CD4-positive, alpha-beta T cell treated with Interleukin-1 beta for 1 hour (primary cell): ENCODE measurements around the gene IL6.
"Not testable (repeated sequence)": the region's sequence is repeated elsewhere in the genome, so short reads cannot be mapped to it uniquely, and the experiment has no call there.

Experiments
- DNase-seq, 2 donors: peaks; one replicate each; pipeline ENCODE4 v3.0.0-alpha.2; 2020 to 2022

The IL6 gene

DNA sequence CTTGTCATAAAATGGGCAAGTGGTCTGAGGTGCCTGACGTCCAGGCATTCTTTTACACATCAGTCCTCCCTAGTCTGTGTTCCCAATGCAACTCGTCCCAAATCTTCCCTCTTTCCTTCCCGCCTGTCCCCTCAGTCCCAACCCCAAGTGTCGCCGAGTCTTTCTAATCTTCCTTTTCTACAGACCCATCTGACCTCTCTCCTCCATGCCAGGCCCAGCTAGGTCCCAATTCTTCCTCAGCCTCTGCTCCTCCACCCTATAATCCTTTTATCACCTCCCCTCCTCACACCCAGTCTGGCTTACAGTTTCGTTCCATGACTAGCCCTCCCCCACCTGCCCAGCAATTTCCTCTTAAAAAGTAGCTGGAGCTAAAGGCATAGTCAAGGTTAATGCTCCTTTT, 22.3 kb upstream of the IL6 start:
- DNase-seq = not testable (repeated sequence)

DNA sequence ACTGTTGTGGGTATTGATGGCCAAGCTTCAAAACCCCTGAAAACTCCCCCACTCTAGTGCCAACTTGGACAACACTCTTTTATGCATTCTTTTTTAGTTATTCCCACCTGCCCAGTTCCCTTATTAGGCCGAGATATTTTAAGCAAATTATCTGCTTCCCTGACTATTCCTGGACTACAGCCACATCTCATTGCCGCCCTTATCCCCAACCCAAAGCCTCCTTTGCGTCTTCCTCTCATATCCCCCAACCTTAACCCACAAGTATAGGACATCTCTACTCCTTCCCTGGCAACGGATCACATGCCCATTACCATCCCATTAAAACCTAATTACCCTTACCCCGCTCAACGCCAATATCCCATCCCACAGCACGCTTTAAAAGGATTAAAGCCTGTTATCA, 21.1 kb upstream of the IL6 start:
- not testable (repeated sequence) for DNase-seq

DNA sequence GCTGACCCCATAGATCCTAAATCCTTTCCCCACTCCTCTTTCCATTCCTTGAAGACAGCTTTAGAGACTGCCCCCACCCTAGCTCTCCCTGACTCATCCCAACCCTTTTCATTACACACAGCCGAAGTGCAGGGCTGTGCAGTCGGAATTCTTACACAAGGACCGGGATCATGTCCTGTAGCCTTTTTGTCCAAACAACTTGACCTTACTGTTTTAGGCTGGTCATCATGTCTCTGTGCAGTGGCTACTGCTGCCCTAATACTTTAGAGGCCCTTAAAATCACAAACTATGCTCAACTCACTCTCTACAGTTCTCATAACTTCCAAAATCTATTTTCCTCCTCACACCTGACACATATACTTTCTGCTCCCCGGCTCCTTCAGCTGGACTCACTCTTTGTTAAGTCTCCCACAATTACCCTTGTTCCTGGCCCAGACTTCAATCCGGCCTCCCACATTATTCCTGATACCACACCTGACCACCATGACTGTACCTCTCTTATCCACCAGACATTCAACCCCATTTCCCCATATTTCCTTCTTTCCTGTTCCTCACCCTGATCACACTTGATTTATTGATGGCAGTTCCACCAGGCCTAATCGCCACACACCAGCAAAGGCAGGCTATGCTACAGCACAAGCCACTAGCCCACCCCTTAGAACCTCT, 19.8 kb upstream of the IL6 start:
- not testable (repeated sequence) for DNase-seq

DNA sequence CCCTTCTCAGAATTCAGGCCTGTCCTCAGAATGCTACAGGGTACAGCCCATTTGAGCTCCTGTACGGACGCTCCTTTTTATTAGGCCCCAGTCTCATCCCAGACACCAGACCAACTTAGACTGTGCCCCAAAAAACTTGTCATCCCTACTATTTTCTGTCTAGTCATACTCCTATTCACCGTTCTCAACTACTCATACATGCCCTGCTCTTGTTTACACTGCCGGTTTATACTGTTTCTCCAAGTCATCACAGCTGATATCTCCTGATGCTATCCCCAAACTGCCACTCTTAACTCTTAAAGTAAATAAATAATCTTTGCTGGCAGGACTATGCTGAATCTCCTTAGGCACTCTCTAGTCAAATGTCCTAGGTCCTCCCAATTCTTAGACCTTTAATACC, 18.8 kb upstream of the IL6 start:
- DNase-seq = not testable (repeated sequence)

DNA sequence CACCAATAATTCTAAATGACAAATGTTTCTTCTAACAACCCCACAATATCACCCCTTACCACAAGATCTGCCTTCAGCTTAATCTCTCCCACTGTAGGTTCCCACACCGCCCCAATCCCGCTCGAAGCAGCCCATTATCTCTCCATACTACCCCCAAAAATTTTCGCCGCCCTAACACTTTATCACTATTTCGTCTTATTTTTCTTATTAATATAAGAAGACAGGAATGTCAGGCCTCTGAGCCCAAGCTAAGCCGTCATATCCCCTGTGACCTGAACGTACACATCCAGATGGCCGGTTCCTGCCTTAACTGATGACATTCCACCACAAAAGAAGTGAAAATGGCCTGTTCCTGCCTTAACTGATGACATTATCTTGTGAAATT, 18.3 kb upstream of the IL6 start:
- DNase-seq = not testable (repeated sequence)

DNA sequence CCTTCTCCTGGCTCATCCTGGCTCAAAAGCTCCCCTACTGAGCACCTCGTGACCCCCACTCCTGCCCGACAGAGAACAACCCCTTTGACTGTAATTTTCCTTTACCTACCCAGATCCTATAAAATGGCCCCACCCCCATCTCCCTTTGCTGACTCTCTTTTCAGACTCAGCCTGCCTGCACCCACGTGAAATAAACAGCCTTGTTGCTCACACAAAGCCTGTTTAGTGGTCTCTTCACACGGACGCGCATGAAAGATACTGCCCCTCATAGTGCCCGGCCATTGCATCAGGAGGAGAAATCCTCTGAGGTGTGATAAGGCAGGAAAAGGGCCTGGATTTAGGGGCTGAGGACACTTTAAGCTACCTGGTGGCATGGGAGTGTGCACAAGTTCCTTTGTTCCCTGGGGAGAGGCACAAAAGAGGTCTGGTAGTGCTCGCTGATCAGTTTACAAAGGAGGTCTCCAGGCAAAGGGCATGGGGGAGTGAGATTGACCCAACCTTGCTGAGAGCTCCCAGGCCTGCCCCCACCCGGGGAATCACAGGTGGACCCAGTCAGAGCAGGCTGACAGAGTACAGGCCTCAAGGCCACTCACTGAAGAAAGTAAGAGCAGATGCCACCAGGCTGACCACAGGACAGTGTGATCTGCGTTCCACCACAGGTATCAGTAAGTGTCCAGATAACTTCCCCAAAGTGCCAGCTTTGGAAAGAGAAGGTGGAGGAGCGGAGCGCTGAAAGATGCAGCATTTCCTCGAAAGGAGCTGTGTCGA, 17.8 kb upstream of the IL6 start:
- not testable (repeated sequence) for DNase-seq

DNA sequence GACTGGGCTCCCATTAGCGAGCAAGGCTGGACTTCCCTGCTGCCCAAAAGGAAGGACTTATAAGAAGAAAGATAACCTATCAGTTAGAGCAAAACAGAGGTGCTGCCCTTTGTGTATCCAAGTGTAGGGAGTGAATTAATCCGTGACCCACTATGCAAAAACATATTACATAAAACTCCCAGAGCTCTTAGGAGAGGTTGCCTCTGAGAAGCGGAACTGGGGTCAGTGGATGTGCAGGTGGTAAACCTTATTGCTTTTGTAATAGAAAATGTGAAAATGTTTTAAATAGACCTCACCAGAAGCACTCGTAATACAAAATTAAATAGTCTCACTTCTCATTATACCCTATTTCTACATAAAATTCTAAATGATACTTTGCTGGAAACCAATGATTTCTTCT, 17.1 kb upstream of the IL6 start:
- DNase-seq = no peak

DNA sequence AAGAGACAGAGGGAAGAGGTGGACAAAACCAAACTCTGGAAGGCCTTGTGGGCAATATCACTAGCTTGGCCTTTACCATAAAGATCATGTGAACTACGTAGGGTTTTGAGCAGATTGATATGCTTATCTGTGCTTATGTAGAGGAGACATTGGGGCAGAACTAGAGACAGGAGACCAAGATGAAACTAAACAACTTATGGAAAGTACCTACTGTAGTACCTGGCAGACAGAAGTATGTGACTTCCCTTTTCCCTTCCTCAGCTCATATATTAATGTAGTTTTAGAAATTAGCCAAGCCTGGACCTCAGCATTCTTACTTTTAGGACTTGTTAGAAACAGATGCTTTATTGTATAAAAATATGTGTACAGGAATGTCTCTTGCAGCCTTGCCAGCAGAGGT, 14.0 kb upstream of the IL6 start:
- no peak for DNase-seq

DNA sequence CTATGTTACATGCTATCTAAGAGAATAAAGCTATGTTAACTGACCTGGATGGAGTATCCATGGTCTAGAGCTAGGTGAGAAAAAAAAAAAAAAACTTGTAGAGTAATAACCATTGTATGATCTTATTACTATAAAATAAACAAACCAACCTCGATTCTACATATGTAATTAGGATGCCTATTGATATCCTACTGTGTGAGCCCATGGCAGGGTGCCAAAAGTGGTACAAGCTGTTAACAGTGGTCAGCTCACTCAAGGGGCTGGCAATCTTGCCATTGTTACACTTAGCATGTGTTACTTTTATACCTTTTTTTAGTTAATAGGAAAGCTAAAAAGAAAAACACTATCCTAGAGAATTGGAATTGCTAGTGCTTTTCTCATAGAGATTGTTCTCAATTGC, 13.5 kb upstream of the IL6 start:
- DNase-seq = no peak

DNA sequence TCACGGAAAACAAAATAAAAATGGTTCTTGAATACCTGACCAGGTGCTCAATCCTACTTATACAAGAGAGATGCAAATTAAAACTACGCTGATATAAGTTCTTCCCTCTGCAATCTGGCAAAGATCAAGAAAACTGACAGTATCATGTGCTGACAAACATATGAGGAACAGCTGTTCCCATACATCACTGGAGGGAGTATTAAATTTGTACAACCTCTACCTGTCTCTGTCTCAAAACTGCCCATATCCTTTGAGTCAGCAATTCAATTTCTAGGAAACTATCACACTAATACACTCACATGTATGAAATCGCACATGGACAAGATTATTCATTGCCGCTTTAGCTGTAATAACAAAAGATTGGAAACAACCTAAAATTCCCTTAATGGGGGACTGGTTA, 11.0 kb upstream of the IL6 start:
- no peak for DNase-seq

DNA sequence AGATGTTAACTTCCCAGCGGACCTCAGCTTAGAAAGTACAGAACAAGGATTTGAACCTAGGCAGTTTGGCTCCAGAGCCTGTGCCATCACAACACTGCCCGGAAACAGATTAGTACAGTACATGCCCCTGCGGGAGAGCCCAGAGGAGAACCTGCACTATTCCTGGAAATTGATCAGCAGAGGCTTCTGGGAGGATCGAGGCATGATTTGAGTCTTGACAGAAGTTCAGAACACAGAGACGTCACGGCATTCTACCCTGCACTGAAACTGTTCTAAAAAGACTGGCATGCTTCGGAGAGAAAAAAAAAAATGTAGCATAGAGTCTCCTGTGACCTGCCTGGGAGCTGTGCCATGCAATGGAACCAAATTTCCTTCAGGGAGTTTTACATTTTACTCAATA, 9.2 kb upstream of the IL6 start:
- DNase-seq = no peak

DNA sequence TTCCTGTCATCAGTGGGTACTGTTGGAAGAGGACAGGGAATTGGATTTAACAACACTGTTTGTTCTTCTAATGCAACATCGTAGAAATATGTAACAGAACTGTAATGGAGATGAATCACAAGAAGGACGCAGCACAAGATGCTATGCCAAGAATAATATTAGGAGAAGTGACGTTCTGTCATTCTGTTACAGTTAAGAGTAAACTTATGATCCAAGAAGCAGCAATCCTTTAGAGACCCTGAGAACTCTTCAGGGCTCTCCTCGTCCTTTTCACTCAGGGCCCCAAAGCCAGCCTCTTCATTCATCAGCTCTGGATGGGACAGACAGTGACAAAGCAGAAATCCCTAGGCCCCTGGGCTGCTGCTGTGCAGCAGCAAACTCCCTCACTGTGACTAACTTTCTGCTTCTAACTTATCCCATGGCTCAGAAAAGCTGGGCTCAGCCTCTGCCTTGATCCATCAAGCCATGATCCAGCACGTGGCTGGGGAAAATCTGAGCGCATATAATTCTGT, 8.7 kb upstream of the IL6 start:
- DNase-seq = no peak

DNA sequence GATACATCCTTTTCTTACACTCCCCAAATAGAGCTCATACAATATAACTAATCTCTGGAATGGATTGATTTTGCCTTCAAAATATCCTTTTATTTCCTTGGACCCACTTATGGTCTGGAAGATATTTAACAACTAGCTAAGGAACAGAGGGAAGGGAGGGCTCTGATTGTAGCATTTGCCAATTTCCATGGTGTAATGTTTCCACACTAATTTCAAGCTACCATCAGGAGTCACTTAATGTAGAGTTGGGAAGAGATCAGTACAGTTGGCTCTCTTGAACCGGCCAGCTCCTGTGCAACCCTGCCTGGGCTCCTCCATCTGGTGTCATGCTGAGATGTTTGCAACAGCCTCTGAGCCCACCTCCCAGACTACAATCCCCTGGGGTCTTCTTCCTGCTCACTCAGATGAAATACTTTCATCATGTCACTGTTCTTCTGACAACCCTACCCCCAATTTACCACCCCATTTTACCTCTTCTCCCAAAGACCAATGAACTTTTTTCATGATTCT, 8.0 kb upstream of the IL6 start:
- DNase-seq = no peak

DNA sequence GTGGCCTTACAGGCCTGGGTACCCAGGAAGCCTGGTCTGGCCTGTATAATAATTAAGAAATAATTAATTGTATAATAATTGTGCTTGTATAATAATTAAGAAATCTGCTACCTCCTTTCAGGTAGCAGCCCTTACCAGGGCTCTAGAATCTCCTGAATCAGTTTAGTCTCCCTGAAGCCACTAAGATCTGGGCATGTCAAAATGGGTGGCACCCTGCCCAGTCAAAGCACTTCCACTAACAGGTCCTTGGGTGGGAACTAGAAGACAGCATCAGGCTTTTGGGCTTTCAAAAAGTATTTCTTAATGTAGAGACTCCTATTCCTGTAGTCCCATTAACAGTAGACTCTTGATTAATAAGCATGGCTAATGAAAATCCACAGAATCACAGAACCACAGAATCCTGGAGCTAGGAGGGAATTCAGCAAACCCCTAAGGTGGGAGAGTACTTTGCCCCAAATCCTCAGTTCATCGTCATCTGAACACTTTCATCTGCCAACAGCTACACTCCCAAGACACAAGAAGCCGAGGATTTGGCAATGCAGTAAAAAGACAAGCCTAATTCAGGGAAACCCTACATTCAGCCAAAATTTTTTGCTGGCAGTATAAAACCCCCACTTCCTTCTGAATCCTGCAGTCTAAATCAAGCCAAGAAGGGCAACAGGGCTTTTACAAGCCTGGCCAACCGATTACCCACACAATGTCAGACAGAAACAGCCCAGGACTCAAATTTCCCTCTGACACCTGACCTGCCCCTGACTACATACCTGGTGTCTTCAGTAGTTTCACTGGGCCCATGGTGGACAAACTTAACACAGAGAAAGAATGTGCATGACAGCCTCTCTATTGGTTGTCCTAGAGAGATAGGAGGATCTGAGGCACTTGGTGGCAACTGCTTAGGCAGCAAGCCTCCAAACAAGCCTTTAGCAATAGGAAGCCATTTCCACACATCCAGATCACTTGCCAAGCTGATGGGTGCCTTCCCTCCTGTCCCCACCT, 5.9 kb upstream of the IL6 start:
- DNase-seq = no peak

DNA sequence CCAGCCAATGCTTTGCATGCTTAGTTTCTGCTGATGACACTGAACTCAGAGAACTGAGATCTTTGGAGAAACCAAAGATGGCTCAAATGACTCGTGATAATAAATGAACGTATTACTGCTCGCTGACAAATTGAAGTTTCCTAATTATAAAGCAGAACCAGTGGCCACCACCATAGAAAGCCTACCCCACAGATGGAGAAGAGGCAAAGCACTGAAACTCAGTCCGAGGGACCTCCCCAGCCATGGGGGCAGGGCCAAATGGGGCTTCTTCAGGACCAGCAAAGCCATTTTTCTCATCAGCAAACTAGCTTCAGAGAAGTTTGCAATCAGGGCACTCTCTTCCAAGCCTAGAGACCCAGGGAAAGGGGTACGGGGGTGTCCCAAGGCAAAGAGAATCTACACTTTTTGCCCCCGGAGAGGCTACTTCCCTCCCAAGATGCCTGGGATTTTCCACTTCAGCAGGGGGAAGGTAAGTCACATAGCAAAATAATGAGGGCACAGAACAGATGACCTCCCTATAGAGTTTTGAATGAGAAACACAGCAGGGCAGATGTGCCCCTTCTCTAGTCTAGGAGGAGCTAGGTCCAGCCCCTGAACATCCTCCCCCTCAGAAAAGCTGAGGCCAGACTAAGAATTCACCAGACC, 4.3 kb upstream of the IL6 start:
- no peak for DNase-seq

DNA sequence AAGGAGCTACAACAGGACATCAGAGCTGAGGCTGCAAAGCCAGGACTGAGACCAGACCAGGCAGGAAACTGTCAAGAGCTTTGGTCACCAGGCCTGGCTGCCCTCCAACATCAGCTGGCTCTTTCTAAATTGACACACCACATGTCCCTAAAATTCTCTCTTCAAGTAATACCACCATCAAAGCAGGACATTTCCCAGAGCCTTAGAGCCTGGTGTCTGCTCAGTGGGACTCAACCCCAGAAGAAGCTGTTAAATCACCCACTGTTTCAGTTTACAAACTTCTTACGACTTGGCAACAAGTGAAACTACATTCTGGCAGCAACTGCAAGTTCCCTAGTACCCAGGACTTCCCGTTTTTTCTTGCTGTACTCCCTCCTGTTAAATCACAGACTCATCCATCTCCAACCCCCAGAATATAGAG, 3.8 kb upstream of the IL6 start:
- peak in 1 of 2 donors; percentile 20 for DNase-seq

DNA sequence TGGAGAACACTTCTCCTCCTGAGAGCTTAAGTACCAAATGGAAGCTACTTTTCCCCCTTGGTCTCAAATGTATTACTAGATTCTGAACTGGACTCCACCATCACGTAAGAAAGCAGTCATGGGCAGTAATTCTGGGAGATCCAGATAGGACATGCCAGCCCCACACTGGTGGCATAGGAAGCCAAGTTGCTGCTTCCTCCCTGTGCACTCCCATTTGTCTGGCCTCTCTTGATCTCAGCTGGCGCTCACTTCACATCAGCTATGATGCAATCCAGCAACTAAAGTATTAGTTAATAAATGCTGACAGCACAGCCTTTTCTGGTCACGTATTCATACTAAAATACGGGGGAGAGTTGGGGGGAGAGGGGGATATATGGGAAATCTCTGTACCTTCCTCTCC, 3.4 kb upstream of the IL6 start:
- DNase-seq = no peak

DNA sequence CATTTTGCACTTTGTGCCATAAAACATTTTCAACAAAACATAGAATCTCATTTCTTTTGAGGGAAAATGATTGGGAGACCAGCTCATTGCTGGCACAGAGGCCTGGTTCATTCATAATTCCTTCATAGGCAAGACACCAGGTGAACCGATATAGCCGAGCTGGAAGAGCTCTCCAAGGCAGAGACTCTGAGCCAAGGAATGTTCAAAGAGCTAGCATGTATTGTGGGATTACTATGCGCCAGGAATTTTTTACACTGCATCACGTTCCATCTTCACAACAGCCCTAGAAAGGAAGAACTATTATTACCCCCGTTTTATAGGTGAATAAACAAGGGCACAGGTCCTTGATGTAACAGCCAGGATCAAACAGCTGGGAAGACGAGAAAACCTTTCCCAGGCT, 2.1 kb upstream of the IL6 start:
- no peak for DNase-seq

DNA sequence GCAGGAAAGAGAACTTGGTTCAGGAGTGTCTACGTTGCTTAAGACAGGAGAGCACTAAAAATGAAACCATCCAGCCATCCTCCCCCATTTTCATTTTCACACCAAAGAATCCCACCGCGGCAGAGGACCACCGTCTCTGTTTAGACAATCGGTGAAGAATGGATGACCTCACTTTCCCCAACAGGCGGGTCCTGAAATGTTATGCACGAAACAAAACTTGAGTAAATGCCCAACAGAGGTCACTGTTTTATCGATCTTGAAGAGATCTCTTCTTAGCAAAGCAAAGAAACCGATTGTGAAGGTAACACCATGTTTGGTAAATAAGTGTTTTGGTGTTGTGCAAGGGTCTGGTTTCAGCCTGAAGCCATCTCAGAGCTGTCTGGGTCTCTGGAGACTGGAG, 1.4 kb upstream of the IL6 start:
- DNase-seq = no peak

DNA sequence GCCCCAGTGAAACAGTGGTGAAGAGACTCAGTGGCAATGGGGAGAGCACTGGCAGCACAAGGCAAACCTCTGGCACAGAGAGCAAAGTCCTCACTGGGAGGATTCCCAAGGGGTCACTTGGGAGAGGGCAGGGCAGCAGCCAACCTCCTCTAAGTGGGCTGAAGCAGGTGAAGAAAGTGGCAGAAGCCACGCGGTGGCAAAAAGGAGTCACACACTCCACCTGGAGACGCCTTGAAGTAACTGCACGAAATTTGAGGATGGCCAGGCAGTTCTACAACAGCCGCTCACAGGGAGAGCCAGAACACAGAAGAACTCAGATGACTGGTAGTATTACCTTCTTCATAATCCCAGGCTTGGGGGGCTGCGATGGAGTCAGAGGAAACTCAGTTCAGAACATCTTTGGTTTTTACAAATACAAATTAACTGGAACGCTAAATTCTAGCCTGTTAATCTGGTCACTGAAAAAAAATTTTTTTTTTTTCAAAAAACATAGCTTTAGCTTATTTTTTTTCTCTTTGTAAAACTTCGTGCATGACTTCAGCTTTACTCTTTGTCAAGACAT, 574 bp upstream of the IL6 start:
- peak; percentile 59 to 63 for DNase-seq

DNA sequence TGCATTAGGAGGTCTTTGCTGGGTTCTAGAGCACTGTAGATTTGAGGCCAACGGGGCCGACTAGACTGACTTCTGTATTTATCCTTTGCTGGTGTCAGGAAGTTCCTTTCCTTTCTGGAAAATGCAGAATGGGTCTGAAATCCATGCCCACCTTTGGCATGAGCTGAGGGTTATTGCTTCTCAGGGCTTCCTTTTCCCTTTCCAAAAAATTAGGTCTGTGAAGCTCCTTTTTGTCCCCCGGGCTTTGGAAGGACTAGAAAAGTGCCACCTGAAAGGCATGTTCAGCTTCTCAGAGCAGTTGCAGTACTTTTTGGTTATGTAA, 675 bp downstream of the IL6 start:
- no peak for DNase-seq

DNA sequence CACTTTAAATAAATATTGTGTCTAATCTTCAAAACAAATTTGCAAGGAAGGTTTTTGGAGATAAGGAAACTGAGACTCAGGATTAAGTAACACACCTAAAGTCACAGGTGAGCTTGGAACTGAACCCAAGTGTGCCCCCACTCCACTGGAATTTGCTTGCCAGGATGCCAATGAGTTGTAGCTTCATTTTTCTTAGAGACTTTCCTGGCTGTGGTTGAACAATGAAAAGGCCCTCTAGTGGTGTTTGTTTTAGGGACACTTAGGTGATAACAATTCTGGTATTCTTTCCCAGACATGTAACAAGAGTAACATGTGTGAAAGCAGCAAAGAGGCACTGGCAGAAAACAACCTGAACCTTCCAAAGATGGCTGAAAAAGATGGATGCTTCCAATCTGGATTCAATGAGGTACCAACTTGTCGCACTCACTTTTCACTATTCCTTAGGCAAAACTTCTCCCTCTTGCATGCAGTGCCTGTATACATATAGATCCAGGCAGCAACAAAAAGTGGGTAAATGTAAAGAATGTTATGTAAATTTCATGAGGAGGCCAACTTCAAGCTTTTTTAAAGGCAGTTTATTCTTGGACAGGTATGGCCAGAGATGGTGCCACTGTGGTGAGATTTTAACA, 1.5 kb downstream of the IL6 start:
- DNase-seq = peak in 1 of 2 donors; percentile 38
